T47D (cell line): ENCODE data around the gene UBE2J2.

Experiments used
- DNase-seq, 2 experiments: peaks; one replicate each; pipeline versions ENCODE4 v3.0.0 to v3.0.0-alpha.2; 2011 to 2012; ENCODE audit warnings: low read depth in 1 of 2, low spot score in 1 of 2
- JUND ChIP-seq: IDR thresholded peaks from 2 replicates; pipeline ENCODE4 v1.6.1; 2012; ENCODE audit warnings: low read depth
- in situ Hi-C: cut with HindIII; loops from 2 replicates; pipeline ENCODE4 v1.10.0; 2016; ENCODE audit warnings: low sequenced_read_pairs, low pct_unique_long_range_greater_than_20kb

The UBE2J2 gene

DNA sequence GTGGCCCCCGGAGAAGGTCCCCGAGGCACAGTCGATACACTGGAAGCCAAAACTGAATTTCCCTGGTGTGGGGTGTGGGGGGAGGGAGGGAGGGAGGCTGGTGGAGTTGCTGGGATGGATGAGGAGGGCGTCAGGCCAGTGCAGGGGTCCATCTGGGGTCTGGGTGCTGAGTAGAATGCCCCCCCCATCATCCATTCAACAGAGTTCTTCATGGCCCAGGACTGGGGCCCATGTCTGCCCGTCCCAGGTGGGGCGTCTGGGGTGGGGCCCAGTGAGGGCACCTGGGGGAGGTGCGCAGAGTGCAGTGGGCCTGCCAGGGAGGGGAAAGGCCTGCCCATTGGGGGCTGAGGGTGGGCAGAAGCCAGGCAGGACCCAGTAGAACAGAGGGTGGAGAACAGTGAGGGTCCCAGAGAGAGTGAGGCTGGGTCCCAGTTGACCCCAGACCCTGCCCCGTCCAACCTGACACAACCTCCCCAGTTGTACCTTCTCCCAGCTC, 69.2 kb downstream of the UBE2J2 start:
- no peak for TF ChIP-seq JUND
- no peak for DNase-seq
- in situ Hi-C loops: no loop called here
